Vagina (tissue), 2 donors: ENCODE results near the gene CEP85L.

Experiments used
- CTCF ChIP-seq, 3 experiments: fragments of 450-650 bp in 2 of 3; fragments of 200-600 bp in 1 of 3; sonication (generic) in 1 of 3; IDR thresholded peaks; one replicate each; pipeline ENCODE4 v1.5.1; 2017 to 2019; ENCODE audit warnings: antibody characterized with exemption in 3 of 3, mild to moderate bottlenecking in 2 of 3, moderate library complexity in 2 of 3
- POLR2A ChIP-seq, 2 donors: fragments of 450-650 bp; IDR thresholded peaks; one replicate each; pipeline ENCODE4 v1.6.1; 2017; ENCODE audit warnings: antibody characterized with exemption in 2 of 2, mild to moderate bottlenecking in 2 of 2, moderate library complexity in 2 of 2
- POLR2AphosphoS5 ChIP-seq, 2 donors: sonication (generic); formaldehyde crosslinking; IDR thresholded peaks; one replicate each; pipeline ENCODE4 v1.9.0; 2017; ENCODE audit warnings: antibody characterized with exemption in 2 of 2, mild to moderate bottlenecking in 2 of 2, low read depth in 1 of 2; ENCODE audit not compliant: insufficient read depth in 1 of 2

- TF ChIP-seq POLR2A (IDR thresholded peaks at IDR 0.05) (no peak), CTCF (IDR thresholded peaks at IDR 0.05) (no peak), POLR2AphosphoS5 (IDR thresholded peaks at IDR 0.05; ENCODE audit: insufficient read depth in 1 of 2, low read depth in 1 of 2) (no peak)
These were observed 13.6 kb upstream of the CEP85L start for GRCh38 chr6:118665011-118665410.
